HG02840 (cell line): ENCODE measurements around the gene IMMP2L.
A peak's percentile ranks its signal among the peaks of the same experiment; 100 is the strongest.
"Not testable (repeated sequence)": the region's sequence is repeated elsewhere in the genome, so short reads cannot be mapped to it uniquely, and the experiment has no call there.

ENCODE experiments used
- ATAC-seq: cut with Tn5 transposase; IDR thresholded peaks from one replicate; pipeline ENCODE4 v1.9.1; 2021; ENCODE audit warnings: mild to moderate bottlenecking, moderate library complexity, moderate number of reproducible peaks; ENCODE audit not compliant: unreplicated experiment, low FRiP score

The IMMP2L gene

DNA sequence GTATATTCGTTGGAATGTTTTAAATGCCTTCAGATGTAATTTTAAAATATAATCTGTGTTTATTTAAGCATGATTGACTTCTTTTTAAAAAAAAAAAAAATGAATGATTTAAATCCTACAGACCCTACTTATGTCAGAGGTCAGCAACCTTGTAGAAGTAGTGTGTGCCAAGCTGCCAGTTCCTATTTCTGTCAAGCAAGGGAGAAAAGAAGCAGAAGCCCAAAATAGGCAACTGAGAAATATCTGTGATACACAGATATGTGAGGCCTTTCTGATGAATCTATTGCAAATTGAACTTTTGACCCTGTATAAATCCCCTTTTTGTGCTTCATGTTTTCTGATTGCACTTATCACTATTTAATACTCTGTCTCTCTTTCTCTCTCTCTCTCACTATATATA is 271.9 kb downstream of the IMMP2L start:
- no peak for ATAC-seq

DNA sequence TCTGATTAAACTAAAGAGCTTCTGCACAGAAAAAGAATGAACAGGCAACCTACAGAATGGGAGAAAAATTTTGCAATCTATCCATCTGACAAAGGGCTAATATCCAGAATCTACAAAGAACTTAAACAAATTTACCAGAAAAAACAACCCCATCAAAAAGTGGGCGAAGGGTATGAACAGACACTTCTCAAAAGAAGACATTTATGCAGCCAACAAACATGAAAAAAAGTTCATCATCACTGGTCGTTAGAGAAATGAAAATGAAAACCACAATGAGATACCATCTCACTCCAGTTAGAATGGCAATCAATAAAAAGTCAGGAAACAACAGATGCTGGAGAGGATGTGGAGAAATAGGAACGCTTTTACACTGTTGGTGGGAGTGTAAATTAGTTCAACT is 273.9 kb downstream of the IMMP2L start:
- ATAC-seq: not testable (repeated sequence)

DNA sequence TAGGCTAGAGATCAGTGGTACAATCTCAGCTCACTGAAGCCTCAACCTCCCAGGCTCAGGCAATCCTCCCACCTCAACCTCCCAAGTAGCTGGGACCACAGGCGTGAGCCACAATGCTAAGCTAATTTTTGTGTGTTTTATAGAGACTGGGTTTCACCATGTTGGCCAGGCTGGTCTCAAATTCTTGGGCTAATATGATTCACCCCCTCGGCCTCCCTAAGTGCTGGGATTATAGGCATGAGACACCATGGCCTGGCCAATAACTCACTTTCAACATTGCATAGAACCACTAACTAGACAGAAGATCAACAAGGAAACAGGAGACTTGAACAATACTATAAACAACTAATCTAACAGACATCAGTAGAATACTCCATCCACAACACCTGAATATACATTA is 279.7 kb downstream of the IMMP2L start:
- ATAC-seq: no peak

DNA sequence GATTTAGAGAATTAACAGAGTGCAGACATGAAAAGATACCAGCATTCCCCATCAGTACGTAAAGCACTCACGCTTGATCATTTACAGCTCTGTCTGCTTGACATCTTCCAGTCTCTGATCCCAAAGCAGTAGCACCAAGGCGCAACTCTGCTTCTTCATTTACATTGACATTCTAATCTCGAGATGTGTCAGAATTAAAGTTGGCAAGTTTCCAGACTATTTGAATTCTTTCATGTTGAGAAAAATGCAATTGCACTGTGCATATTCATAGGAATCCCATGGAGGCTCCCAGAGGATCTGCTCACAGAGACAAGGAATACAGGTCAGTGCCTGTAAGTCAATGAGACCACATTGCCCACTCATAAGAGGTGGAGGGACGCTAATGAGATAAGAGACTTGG is 287.4 kb downstream of the IMMP2L start:
- no peak for ATAC-seq

DNA sequence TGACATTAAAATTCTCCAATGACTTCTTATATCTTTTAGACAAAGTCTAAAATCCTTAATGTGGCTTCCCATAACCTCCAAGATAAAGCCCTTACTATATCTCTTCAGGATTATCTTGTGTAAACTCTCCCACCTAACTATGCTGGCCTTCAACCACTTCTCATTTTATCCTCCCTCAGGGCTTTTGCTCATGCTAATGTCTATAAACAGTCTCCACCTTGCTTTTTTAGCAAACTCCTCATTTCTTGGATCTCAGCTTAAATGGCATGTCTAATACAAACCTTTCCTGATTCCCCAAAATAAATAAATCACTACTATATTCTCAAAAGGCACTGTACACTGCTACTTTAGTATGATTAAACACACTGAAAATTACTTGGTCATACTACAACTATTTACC is 290.2 kb downstream of the IMMP2L start:
- no peak for ATAC-seq

DNA sequence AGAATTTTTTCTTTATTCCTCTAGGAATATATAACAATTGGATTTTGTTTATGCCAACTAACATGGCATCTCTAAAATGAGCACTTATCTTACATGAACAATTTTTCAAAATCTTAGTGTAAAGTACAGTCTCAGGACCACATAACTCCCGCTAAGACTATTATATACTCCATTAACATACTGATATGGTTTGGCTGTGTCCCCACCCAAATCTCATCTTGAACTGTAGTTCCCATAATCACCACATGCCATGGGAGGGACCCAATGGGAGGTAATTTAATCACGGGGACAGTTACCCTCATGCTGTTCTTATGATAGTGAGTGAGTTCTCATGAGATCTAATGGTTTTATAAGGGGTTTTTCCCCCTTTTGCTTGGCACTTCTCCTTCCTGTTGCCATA is 291.5 kb downstream of the IMMP2L start:
- not testable (repeated sequence) for ATAC-seq

DNA sequence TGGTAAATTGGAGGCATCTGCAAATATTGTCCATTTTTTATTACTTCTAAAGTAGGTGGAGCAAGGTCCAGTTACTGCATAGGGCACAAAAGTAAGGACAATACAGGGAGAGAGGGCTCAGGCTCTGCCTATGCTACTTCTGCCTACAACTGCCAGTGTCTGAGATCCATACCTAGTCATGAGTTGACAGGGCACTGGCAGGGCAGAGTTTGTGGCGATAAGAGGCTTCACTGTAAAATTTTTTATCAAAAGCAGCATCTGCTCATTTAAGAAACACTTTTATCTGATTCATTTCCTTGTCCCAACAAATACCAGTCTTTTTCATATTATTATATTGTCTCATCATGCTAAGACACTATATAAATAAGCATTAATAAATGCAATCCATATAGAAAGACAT is 293.4 kb downstream of the IMMP2L start:
- no peak for ATAC-seq

DNA sequence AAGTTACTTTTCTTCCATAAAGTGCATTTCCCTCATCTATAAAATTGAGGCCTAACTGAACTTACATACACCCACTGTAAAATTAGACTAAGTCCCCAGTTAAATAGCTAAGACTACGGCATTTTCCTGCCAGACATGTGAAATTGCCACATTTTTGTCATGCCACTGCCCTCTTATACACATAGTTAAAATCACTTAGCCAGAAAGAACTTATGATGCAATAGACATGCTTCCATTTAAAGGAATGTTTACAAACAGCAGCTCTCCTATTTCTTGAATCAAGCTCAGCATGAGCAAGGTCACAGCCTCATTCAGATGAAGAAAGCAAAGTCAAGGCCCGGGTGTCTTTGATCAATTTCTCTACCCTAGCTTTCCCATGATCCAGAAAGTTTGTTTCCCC is 295.7 kb downstream of the IMMP2L start:
- ATAC-seq: no peak

DNA sequence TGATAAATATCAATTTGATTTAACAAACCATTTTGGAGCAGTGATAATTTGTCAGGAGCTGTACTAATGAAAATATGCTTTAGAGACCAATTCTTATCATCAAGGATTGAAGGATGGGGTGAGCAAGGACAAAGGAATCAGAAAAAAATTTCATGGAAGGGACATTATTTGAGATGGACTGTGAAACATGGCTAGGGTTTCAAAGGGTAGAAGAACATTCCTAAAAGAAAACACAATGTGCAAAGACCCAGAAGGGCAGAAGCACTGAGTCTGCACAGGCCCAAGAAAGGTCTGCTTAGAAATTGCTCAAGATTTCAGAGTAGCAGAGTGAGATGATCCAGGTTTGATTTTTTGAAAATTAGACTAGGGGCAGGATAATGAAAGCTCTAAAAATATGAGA is 296.9 kb downstream of the IMMP2L start:
- no peak for ATAC-seq

DNA sequence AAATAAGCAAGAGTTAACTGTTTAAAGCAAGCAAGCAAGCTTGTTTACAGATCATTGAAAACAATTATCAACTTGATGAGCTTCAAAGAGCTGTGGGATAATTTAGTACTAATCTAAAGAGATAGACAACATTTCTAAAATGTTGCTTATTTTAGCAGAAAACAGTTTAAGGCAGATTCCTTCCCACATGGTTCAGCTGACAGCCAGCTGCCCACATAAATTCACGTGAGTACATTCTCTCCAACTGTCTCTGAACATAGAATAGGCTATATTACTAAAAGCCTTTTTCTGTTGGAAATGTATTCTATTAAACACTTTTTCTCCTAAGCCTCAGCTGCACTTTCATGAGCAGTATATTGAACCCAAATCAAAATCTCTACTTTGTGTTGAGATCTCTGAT is 297.3 kb downstream of the IMMP2L start:
- no peak for ATAC-seq

DNA sequence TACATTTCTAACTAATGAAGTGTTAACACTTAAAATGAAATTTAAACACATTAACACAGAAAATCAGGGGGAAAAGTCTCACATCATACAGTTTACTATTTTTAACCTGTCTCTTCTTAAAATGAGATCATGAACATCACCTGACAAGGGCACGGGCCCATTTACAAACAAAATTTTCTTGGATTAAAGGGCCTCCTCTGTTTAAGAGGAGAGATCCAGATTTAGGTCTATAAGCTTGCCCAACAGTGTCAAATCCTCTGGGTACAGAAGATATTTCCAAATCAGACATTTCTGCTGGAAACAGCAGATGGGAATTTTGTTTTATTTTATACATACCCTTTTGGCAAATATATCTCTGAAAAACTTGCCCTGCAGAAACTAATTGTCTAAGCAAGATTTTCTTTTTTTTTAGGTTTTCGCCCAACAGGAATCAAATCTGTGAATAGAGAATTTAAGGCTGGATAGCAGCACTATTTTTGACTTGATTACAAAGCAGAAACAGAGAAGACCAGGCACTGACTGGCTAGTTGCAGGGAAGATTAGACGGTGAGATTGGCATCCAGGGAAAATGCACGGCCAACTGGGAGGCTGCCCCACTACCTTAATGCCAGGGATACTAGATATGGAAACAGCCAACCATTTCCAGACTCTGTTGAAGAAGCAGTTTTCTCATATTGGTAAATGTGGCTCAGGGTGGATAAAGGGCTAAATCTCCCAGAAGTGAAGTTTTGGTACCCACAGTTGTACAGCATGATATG is 298.0 kb downstream of the IMMP2L start:
- no peak for ATAC-seq

DNA sequence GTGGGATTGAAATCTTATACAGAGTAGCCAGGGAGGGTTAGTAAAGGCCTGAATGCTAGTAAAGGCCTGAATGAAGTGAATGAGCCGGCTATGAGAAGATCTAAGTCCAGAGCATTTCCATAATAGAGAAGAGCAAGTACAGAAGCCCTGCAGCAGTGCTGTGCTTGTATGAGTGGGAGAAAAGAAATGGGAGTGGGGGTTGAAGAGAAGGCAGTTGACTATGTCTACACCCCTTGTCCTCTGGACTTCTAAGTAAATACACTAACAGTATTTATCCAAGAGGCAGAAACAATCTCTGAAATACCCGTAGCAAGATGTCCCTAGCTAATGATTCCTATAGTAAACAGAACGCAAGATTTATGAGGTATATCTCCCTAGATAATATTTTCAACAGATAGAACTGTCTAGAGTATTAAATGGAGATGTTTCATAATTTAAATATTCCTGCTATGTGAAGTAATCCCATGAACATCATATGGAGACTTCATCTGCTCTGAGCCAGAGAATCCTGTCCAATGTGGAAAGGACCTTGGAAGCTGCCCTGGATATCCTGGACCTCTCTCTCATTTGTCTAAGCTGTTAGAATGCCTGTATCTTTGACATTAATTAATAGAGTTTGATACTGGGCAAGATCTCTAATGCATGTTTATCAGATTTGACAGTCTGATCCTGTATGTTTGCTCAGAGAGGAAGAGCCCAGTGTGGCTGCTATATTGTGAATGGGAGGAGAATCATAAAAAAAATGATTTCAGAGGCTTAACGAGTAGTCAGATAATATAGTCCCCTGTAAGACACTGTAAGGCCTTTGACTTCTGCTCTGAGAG is 299.8 kb downstream of the IMMP2L start:
- ATAC-seq: no peak

DNA sequence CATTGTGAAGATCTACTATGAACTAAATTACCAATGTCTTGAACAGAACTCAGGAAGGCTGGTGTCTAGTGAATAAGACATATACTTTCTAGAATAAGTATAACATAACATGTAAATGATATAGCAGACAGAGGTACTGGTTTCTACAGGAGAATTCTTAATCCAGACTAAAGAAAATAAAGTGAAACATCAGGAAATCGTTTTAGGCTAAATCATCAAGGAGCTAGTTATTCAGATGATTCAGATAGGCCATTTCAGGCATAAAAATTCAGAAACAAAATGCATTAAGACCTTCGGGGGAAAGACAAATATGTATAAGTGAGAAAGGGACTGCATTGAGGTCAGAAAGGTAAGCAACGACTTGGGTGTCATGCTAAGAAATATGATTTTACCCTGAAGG is 300.8 kb downstream of the IMMP2L start:
- no peak for ATAC-seq

DNA sequence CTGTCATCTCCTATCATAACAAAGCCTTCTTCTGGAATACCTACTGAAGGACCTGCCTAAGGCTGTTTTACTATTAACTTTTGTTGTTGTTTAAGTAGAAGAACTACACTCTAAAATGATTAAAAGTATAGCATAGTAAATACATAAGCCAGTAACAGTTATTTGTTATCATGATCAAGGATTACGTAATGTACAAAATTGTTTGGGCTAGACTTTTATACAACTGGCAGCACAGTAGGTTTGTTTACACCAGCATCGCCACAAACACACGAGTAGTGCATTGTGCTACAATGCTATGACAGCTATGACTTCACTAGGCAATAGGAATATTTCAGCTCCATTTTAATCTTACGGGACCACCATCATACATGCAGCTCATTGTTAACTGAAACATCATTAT is 302.3 kb downstream of the IMMP2L start:
- no peak for ATAC-seq

DNA sequence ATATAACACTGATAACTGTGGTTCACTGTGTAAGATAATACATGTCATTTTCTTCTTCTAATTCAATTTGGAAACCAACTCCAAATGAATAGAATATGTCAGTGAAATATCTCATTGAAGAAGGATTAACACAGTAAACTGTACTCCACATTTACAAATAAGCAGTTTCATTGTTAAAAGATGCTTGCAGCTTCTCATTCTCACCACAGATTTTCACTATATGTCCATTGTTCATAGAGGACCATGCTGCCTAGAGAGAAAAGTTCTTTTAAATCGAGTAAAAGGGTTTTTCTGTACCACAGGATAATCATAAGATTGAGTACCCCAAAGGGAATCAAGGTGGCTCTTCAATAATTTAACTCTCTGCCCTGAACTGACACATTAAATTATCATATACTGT is 305.9 kb downstream of the IMMP2L start:
- no peak for ATAC-seq

DNA sequence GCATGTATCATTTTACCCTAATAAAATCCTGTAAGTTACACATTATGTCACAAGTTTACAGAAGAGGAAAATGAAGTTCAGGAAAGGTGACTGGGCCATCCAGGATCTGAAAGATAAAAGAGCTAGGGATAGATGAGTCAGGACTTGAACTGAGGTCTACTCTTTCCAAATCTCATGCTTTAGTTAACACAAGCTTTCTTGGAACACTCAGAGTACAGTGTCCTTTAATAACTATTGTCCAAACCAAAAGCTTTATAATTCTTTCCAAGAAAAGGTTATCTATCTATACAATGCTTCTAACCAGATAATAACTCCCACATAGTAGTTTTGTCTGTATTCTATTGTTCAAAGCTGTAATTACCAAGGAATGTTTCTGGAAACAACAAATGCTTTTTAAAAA is 306.7 kb downstream of the IMMP2L start:
- ATAC-seq: no peak

DNA sequence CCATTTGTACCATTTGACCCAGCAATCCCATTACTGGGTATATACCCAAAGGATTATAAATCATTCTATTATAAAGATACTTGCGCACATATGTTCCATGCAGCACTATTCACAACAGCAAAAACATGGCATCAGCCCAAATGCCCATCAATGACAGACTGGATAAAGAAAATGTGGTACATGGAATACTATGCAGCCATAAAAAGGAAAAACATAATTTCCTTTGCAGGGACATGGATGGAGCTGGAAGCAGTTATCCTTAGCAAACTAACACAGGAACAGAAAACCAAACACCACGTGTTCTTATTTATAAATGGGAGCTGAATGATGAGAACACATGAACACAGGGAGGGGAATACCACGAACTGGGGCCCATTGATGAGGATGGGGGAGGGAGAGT is 310.9 kb downstream of the IMMP2L start:
- not testable (repeated sequence) for ATAC-seq

DNA sequence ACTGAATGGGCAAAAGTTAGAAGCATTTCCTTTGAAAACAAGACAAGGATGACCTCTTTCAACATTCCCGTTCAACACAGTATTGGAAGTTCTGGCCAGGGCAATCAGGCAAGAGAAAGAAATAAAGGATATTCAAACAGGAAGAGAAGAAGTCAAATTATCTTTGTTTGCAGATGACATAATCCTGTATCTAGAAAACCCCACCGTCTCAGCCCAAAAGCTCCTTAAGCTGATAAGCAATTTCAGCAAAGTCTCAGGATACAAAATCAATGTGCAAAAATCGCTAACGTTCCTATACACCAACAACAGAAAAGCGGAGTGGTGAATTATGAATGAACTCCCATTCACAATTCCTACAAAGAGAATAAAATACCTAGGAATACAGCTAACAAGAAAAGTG is 312.5 kb downstream of the IMMP2L start:
- not testable (repeated sequence) for ATAC-seq

DNA sequence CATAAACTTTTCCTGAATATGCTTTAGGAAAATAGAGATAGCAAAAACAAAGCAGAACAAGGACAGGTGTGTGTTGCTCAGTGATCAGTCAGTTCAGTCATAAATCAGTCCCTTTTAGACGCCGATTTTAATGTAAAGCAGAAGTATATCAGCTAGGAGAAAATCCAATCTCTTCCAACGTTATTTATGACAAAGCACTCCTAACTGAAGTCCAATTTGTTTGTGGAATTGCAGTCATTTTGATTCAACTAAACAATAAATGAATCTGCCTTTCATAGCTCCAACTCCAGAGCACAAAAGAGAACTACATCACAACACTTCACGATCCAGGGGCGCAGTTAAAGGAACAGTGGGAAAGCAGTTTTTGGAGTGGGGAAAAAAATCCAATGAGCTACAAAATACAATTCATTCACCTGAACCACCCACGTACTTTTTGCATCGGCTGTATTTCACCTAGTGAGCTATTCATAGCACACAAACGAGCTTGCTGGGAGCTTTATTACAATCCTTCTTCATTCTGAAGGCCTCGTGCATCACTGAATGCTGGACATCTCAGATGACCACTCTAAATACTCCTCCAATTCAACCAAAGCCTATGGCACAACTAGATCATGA is 320.0 kb downstream of the IMMP2L start:
- no peak for ATAC-seq

DNA sequence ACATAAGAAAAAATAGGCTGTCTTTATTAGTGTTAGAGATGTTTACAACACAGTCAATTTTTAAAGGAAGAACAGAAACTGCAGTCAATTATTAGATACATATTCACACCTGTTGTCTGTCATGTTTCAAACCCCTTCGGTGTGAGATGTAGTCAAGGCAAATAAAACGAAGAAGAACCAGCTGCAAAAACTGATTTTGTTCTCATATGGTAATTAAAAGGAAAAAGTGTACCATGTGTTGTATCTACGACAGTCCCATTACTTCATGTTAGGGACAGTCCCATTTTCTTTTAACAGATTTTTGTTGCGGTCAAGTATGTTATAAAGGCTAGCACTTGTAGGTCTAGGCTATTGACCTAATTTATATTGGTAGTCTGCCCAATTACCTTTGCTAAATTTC is 321.9 kb downstream of the IMMP2L start:
- peak; percentile 79 for ATAC-seq

DNA sequence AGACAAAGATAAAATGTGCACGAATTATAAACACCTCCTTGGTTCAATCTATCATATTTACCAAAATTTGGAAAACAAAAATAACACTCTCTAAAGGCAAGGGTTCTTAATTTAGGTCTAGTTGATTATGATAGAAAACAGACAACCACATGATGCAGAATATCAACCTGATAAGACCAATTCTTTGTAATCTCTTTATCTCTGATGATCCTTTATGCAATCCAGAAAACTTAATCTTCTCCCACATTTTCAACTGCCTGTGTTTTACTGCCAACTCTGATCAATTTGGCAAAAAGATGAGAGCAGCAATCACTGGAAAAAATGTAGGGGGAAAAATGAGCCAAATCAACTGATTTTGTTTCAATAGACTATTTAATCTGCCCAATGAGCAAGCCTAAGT is 322.9 kb downstream of the IMMP2L start:
- no peak for ATAC-seq

DNA sequence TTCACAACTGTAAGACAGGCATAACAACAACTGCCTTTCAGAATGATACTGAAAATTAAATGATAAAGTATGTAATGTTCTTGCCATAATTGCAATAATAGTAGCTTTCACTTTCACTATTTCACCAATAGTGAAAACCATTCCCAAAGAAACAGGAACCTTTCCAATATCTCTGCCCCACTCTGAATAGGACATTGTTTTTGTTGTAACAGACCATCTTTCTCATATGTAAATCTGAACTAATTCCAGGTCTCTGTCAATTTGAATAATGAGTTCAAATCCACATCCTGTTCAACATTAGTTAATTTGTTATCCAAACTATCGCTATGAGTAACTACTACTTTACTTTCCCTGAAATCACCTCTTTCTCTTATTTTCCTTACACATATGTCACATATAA is 323.4 kb downstream of the IMMP2L start:
- no peak for ATAC-seq
